ACC112 (cell line): ENCODE data around the gene LRP1B.

Experiments used
- H2AFZ ChIP-seq: fragments of 200-600 bp; sonication (generic); one replicate; pipeline ENCODE4 v1.6.0; 2017; ENCODE audit warnings: antibody characterized with exemption, low read length; ENCODE audit not compliant: unreplicated experiment
- H3K27ac ChIP-seq: fragments of 200-600 bp; sonication (generic); 2 replicates; pipeline ENCODE4 v1.5.1; 2014; ENCODE audit warnings: low read depth, mild to moderate bottlenecking, antibody characterized with exemption, low read length, moderate library complexity
- H3K27me3 ChIP-seq: fragments of 200-600 bp; sonication (generic); 2 replicates; pipeline ENCODE4 v1.6.1; 2014; ENCODE audit warnings: mild to moderate bottlenecking, antibody characterized with exemption, low read length, moderate library complexity, mixed read lengths; ENCODE audit not compliant: insufficient read depth
- H3K36me3 ChIP-seq: fragments of 200-600 bp; sonication (generic); 2 replicates; pipeline ENCODE4 v1.6.1; 2016; ENCODE audit warnings: mild to moderate bottlenecking, antibody characterized with exemption, low read length, moderate library complexity, mixed read lengths; ENCODE audit not compliant: insufficient read depth
- H3K4me1 ChIP-seq: fragments of 200-600 bp; sonication (generic); one replicate; pipeline ENCODE4 v1.6.1; 2016; ENCODE audit warnings: low read length, mixed read lengths; ENCODE audit not compliant: insufficient read depth, unreplicated experiment, control insufficient read depth
- H3K4me3 ChIP-seq: fragments of 200-600 bp; sonication (generic); 2 replicates; pipeline ENCODE4 v1.5.1; 2014; ENCODE audit warnings: mild to moderate bottlenecking, low read depth, low read length
- H3K79me2 ChIP-seq: fragments of 200-600 bp; sonication (generic); one replicate; pipeline ENCODE4 v1.6.0; 2016; ENCODE audit warnings: low read length; ENCODE audit not compliant: control insufficient read depth, unreplicated experiment, insufficient read depth

The LRP1B gene

GRCh38 chr2:140876015-140876414 is 1254.8 kb downstream of the LRP1B start:
- Histone ChIP-seq H3K4me3 (no peak overlapping the region), H3K79me2 (no peaks in the 10 kb centered on the region), H3K4me1 (peaks cover 5% of the 10 kb centered on the region), H3K36me3 (no peaks in the 10 kb centered on the region), H3K27me3 (no peaks in the 10 kb centered on the region), H3K27ac (no peak overlapping the region), H2AFZ (no peak overlapping the region)

- no peak overlapping the region for H3K27ac ChIP-seq
- no peaks in the 10 kb centered on the region for H3K79me2 ChIP-seq
- no peaks in the 10 kb centered on the region for H3K27me3 ChIP-seq
- no peak overlapping the region for H3K4me3 ChIP-seq
- no peaks in the 10 kb centered on the region for H3K36me3 ChIP-seq
- no peaks in the 10 kb centered on the region for H3K4me1 ChIP-seq
- H2AFZ ChIP-seq = no peak overlapping the region
These were observed 1256.8 kb downstream of the LRP1B start for GRCh38 chr2:140873915-140874531.

- H3K36me3 ChIP-seq = no peaks in the 10 kb centered on the region
- H2AFZ ChIP-seq = no peak overlapping the region
- no peak overlapping the region for H3K4me3 ChIP-seq
- H3K27me3 ChIP-seq = no peaks in the 10 kb centered on the region
- no peak overlapping the region for H3K27ac ChIP-seq
- no peaks in the 10 kb centered on the region for H3K4me1 ChIP-seq
- H3K79me2 ChIP-seq = no peaks in the 10 kb centered on the region
These were observed 1260.9 kb downstream of the LRP1B start for GRCh38 chr2:140869925-140870324.

GRCh38 chr2:140869107-140869506 is 1261.7 kb downstream of the LRP1B start:
- H3K27me3 ChIP-seq = no peaks in the 10 kb centered on the region
- H3K4me3 ChIP-seq = no peak overlapping the region
- H3K79me2 ChIP-seq = no peaks in the 10 kb centered on the region
- H3K36me3 ChIP-seq = no peaks in the 10 kb centered on the region
- no peaks in the 10 kb centered on the region for H3K4me1 ChIP-seq
- no peak overlapping the region for H3K27ac ChIP-seq
- no peak overlapping the region for H2AFZ ChIP-seq

- no peaks in the 10 kb centered on the region for H3K36me3 ChIP-seq
- H3K79me2 ChIP-seq = no peaks in the 10 kb centered on the region
- H3K27ac ChIP-seq = no peak overlapping the region
- no peaks in the 10 kb centered on the region for H3K27me3 ChIP-seq
- H3K4me1 ChIP-seq = no peaks in the 10 kb centered on the region
- H2AFZ ChIP-seq = no peak overlapping the region
- H3K4me3 ChIP-seq = no peak overlapping the region
These were observed 1265.0 kb downstream of the LRP1B start for GRCh38 chr2:140865837-140866236.

- Histone ChIP-seq H3K27me3 (no peaks in the 10 kb centered on the region), H3K36me3 (no peaks in the 10 kb centered on the region), H2AFZ (no peak overlapping the region), H3K27ac (no peak overlapping the region), H3K4me1 (no peaks in the 10 kb centered on the region), H3K79me2 (no peaks in the 10 kb centered on the region), H3K4me3 (no peak overlapping the region)
These were observed 1267.1 kb downstream of the LRP1B start for GRCh38 chr2:140863713-140864112.

- Histone ChIP-seq H3K27ac (no peak overlapping the region), H2AFZ (no peak overlapping the region), H3K27me3 (no peaks in the 10 kb centered on the region), H3K79me2 (no peaks in the 10 kb centered on the region), H3K4me3 (no peak overlapping the region), H3K4me1 (no peaks in the 10 kb centered on the region), H3K36me3 (no peaks in the 10 kb centered on the region)
These were observed 1268.6 kb downstream of the LRP1B start for GRCh38 chr2:140862181-140862580.

GRCh38 chr2:140861666-140862065 is 1269.2 kb downstream of the LRP1B start:
- H3K4me1 ChIP-seq = no peaks in the 10 kb centered on the region
- no peaks in the 10 kb centered on the region for H3K36me3 ChIP-seq
- no peak overlapping the region for H3K27ac ChIP-seq
- H3K4me3 ChIP-seq = no peak overlapping the region
- H2AFZ ChIP-seq = no peak overlapping the region
- H3K27me3 ChIP-seq = no peaks in the 10 kb centered on the region
- H3K79me2 ChIP-seq = no peaks in the 10 kb centered on the region

GRCh38 chr2:140855471-140855870 is 1275.3 kb downstream of the LRP1B start:
- H3K4me1 ChIP-seq = peaks cover 7% of the 10 kb centered on the region
- H3K27me3 ChIP-seq = no peaks in the 10 kb centered on the region
- H3K36me3 ChIP-seq = no peaks in the 10 kb centered on the region
- no peaks in the 10 kb centered on the region for H3K79me2 ChIP-seq
- no peak overlapping the region for H2AFZ ChIP-seq
- no peak overlapping the region for H3K27ac ChIP-seq
- no peak overlapping the region for H3K4me3 ChIP-seq

GRCh38 chr2:140851258-140851981 is 1279.4 kb downstream of the LRP1B start:
- Histone ChIP-seq H3K4me3 (no peak overlapping the region), H3K27ac (no peak overlapping the region), H3K79me2 (no peaks in the 10 kb centered on the region), H2AFZ (peak overlapping the region; percentile 14), H3K27me3 (no peaks in the 10 kb centered on the region), H3K36me3 (no peaks in the 10 kb centered on the region), H3K4me1 (peaks cover 7% of the 10 kb centered on the region)

GRCh38 chr2:140843186-140843585 is 1287.6 kb downstream of the LRP1B start:
- H3K27ac ChIP-seq = no peak overlapping the region
- H3K79me2 ChIP-seq = no peaks in the 10 kb centered on the region
- no peaks in the 10 kb centered on the region for H3K4me1 ChIP-seq
- no peaks in the 10 kb centered on the region for H3K27me3 ChIP-seq
- H3K36me3 ChIP-seq = no peaks in the 10 kb centered on the region
- H3K4me3 ChIP-seq = no peak overlapping the region
- H2AFZ ChIP-seq = no peak overlapping the region
